Measurements from ENCODE around the gene ZNF556. TPM values are rescaled to one million over a fixed set of nuclear protein-coding genes. Genes with fewer than 3 reads are reported as not detected.
"Not testable (repeated sequence)": the region's sequence is repeated elsewhere in the genome, so short reads cannot be mapped to it uniquely, and the experiment has no call there.

Gene ZNF556
- total RNA-seq, 2 donors from 2014 or later, result 0.49 TPM; not detected in 1

- TF ChIP-seq CTCF (IDR thresholded peaks at IDR 0.05), result no peak
- Histone ChIP-seq H3K4me3 (no peak overlapping the region), H3K36me3 (no peaks in the 10 kb centered on the region), H3K27ac (no peak overlapping the region), H3K9me3 (peaks cover 1% of the 10 kb centered on the region), H3K4me1 (ENCODE audit: control insufficient read depth in 1 of 2, low read depth in 2 of 2) (no peaks in the 10 kb centered on the region), H3K27me3 (replicated peaks; ENCODE audit: insufficient read depth) (no peaks in the 10 kb centered on the region)
- ATAC-seq (ENCODE audit: insufficient number of reproducible peaks, low FRiP score, low read depth) (no peak), DNase-seq (ENCODE audit: low spot score) (no peak)
Observed at GRCh38 chr19:2865334-2866100, 1.6 kb upstream of the ZNF556 start.

- H3K27me3 ChIP-seq (replicated peaks; ENCODE audit: insufficient read depth), result no peaks in the 10 kb centered on the region
- TF ChIP-seq CTCF (IDR thresholded peaks at IDR 0.05), result no peak
- H3K27ac ChIP-seq, result no peak overlapping the region
- H3K4me1 ChIP-seq (ENCODE audit: control insufficient read depth in 1 of 2, low read depth in 2 of 2), result no peaks in the 10 kb centered on the region
- no peak for ATAC-seq (ENCODE audit: insufficient number of reproducible peaks, low FRiP score, low read depth)
- no peaks in the 10 kb centered on the region for H3K9me3 ChIP-seq
- H3K36me3 ChIP-seq, result no peaks in the 10 kb centered on the region
- H3K4me3 ChIP-seq, result no peak overlapping the region
- no peak for DNase-seq (ENCODE audit: low spot score)
Observed at GRCh38 chr19:2866495-2867024, 575 bp upstream of the ZNF556 start.

GRCh38 chr19:2869618-2870017 is 2.5 kb downstream of the ZNF556 start:
- Histone ChIP-seq H3K27ac (no peak overlapping the region), H3K4me1 (ENCODE audit: control insufficient read depth in 1 of 2, low read depth in 2 of 2) (no peaks in the 10 kb centered on the region), H3K36me3 (no peaks in the 10 kb centered on the region), H3K4me3 (no peak overlapping the region), H3K27me3 (replicated peaks; ENCODE audit: insufficient read depth) (no peaks in the 10 kb centered on the region), H3K9me3 (no peaks in the 10 kb centered on the region)
- ATAC-seq (ENCODE audit: insufficient number of reproducible peaks, low FRiP score, low read depth), result no peak
- TF ChIP-seq CTCF (IDR thresholded peaks at IDR 0.05), result no peak
- no peak for DNase-seq (ENCODE audit: low spot score)

- DNase-seq (ENCODE audit: low spot score); H3K27ac ChIP-seq; H3K4me3 ChIP-seq; H3K36me3 ChIP-seq; H3K27me3 ChIP-seq (replicated peaks; ENCODE audit: insufficient read depth); H3K9me3 ChIP-seq; ATAC-seq (ENCODE audit: insufficient number of reproducible peaks, low FRiP score, low read depth); H3K4me1 ChIP-seq (ENCODE audit: control insufficient read depth in 1 of 2, low read depth in 2 of 2): not testable (repeated sequence)
Observed at GRCh38 chr19:2872175-2872574, 5.0 kb downstream of the ZNF556 start.

DNA sequence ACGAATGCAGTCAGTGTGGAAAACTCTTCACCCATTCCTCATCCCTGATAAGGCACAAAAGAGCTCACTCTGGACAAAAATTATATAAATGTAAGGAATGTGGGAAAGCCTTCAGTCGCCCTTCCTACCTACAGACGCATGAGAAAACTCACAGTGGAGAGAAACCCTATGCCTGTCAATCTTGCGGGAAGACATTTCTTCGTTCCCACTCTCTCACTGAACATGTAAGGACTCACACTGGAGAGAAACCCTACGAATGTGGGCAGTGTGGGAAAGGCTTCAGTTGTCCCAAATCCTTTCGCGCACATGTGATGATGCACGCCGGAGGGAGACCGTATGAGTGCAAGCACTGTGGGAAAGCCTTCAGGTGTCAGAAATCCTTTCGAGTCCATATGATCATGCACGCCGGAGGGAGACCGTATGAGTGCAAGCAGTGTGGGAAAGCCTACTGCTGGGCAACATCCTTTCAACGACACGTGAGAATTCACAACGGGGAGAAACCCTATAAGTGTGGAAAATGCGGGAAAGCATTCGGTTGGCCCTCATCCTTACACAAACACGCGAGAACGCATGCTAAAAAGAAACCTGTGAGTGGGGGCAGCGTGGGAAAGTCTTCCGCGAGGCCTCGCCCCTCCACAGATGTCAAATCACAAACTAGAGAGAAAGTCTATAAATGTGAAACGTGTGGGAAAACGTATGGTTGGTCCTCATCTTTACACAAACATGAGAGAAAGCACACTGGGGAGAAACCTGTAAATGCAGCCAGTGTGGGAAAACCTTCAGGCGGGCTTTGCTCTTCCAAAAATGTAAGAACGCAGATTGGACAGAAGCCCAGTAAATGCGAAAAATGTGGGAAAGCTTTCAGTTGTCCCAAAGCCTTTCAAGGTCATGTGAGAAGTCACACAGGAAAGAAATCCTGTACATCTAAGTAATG is 10.5 kb downstream of the ZNF556 start:
- DNase-seq (ENCODE audit: low spot score), result no peak
- H3K27ac ChIP-seq, result no peak overlapping the region
- no peak overlapping the region for H3K4me3 ChIP-seq
- no peak for ATAC-seq (ENCODE audit: insufficient number of reproducible peaks, low FRiP score, low read depth)
- H3K4me1 ChIP-seq (ENCODE audit: control insufficient read depth in 1 of 2, low read depth in 2 of 2), result no peaks in the 10 kb centered on the region
- no peak for TF ChIP-seq CTCF (IDR thresholded peaks at IDR 0.05)
- no peaks in the 10 kb centered on the region for H3K27me3 ChIP-seq (replicated peaks; ENCODE audit: insufficient read depth)
- H3K36me3 ChIP-seq, result no peaks in the 10 kb centered on the region
- peaks cover 19% of the 10 kb centered on the region for H3K9me3 ChIP-seq

Measured in thoracic aorta (tissue), 2 donors.